Measurements from ENCODE around the gene BCL2L13.
"Not testable (repeated sequence)": the region's sequence is repeated elsewhere in the genome, so short reads cannot be mapped to it uniquely, and the experiment has no call there.

The BCL2L13 gene

GRCh38 chr22:17692841-17693240 lies 54.3 kb downstream of the BCL2L13 start:
- no peak for TF ChIP-seq CTCF (IDR thresholded peaks at IDR 0.05; ENCODE audit: low read depth, low read length, missing control alignments)
- no peak for DNase-seq (ENCODE audit: extremely low read depth, low read depth)
- H3K4me3 ChIP-seq (replicated peaks; ENCODE audit: low read depth, low read length), result no peak overlapping the region

- no peak overlapping the region for H3K4me3 ChIP-seq (replicated peaks; ENCODE audit: low read depth, low read length)
- no peak for DNase-seq (ENCODE audit: extremely low read depth, low read depth)
- TF ChIP-seq CTCF (IDR thresholded peaks at IDR 0.05; ENCODE audit: low read depth, low read length, missing control alignments), result no peak
Observed at GRCh38 chr22:17694193-17694592, 55.6 kb downstream of the BCL2L13 start.

GRCh38 chr22:17694752-17695151 lies 56.2 kb downstream of the BCL2L13 start:
- TF ChIP-seq CTCF (IDR thresholded peaks at IDR 0.05; ENCODE audit: low read depth, low read length, missing control alignments), result no peak
- no peak overlapping the region for H3K4me3 ChIP-seq (replicated peaks; ENCODE audit: low read depth, low read length)
- DNase-seq (ENCODE audit: extremely low read depth, low read depth), result no peak

GRCh38 chr22:17695986-17696385 lies 57.4 kb downstream of the BCL2L13 start:
- no peak for TF ChIP-seq CTCF (IDR thresholded peaks at IDR 0.05; ENCODE audit: low read depth, low read length, missing control alignments)
- H3K4me3 ChIP-seq (replicated peaks; ENCODE audit: low read depth, low read length), result no peak overlapping the region
- DNase-seq (ENCODE audit: extremely low read depth, low read depth), result no peak

GRCh38 chr22:17697196-17697595 lies 58.6 kb downstream of the BCL2L13 start:
- H3K4me3 ChIP-seq (replicated peaks; ENCODE audit: low read depth, low read length); DNase-seq (ENCODE audit: extremely low read depth, low read depth): not testable (repeated sequence)

- H3K4me3 ChIP-seq (replicated peaks; ENCODE audit: low read depth, low read length); DNase-seq (ENCODE audit: extremely low read depth, low read depth): not testable (repeated sequence)
Observed at GRCh38 chr22:17698276-17698675, 59.7 kb downstream of the BCL2L13 start.

- H3K4me3 ChIP-seq (replicated peaks; ENCODE audit: low read depth, low read length), result no peak overlapping the region
- DNase-seq (ENCODE audit: extremely low read depth, low read depth), result no peak
- TF ChIP-seq CTCF (IDR thresholded peaks at IDR 0.05; ENCODE audit: low read depth, low read length, missing control alignments), result no peak
Observed at GRCh38 chr22:17698948-17699347, 60.4 kb downstream of the BCL2L13 start.

GRCh38 chr22:17699696-17700340 lies 61.3 kb downstream of the BCL2L13 start:
- no peak for TF ChIP-seq CTCF (IDR thresholded peaks at IDR 0.05; ENCODE audit: low read depth, low read length, missing control alignments)
- DNase-seq (ENCODE audit: extremely low read depth, low read depth), result no peak
- H3K4me3 ChIP-seq (replicated peaks; ENCODE audit: low read depth, low read length), result no peak overlapping the region
